Activated B cell treated with CpG ODN at 0.5 μM for 24 hours (primary cell): ENCODE results near the gene MYL6. TPM values are rescaled to one million over a fixed set of nuclear protein-coding genes. Genes with fewer than 3 reads are reported as not detected.

Experiments used
- ATAC-seq: fragments of 200-7000 bp; cut with Tn5 transposase; one replicate; pipeline ENCODE4 v1.10.0; 2021; ENCODE audit warnings: low read depth, mild to moderate bottlenecking, moderate library complexity
- CTCF ChIA-PET: fragments of 350-600 bp; sonication (Branson Sonifier 250); formaldehyde crosslinking; loops from one replicate; lab custom pipeline; 2021; ENCODE audit warnings: antibody characterized with exemption; lab: Charles Lee
- POLR2A ChIA-PET: fragments of 350-600 bp; sonication (Branson Sonifier 250); formaldehyde crosslinking; loops from one replicate; lab custom pipeline; 2021; ENCODE audit warnings: antibody characterized with exemption; lab: Charles Lee
- DNase-seq: peaks from one replicate; pipeline ENCODE4 v3.0.0; 2022
- H3K27ac Mint-ChIP-seq: one replicate; pipeline ENCODE4 v1.8.0; 2020; ENCODE audit warnings: mixed read lengths
- H3K27me3 Mint-ChIP-seq: one replicate; pipeline ENCODE4 v1.8.0; 2021; ENCODE audit warnings: mixed read lengths
- H3K36me3 Mint-ChIP-seq: one replicate; pipeline ENCODE4 v1.8.0; 2021; ENCODE audit warnings: low read depth, mixed read lengths
- H3K4me1 Mint-ChIP-seq: one replicate; pipeline ENCODE4 v1.8.0; 2021; ENCODE audit warnings: mixed read lengths
- H3K4me3 Mint-ChIP-seq: one replicate; pipeline ENCODE4 v1.8.0; 2020; ENCODE audit warnings: mild to moderate bottlenecking, mixed read lengths
- H3K9me3 Mint-ChIP-seq: one replicate; pipeline ENCODE4 v1.8.0; 2020; ENCODE audit warnings: mixed read lengths
- intact Hi-C: fragments of 100-400 bp; cut with micrococcal nuclease; formaldehyde crosslinking; loops from one replicate; pipeline ENCODE4 v1.15.1; 2024
- total RNA-seq: library from RNA; stranded (reverse); gene quantifications from 2 replicates; pipeline ENCODE4 v1.2.3, GENCODE V29; 2022
- TF ChIP-seq, protein P1 (sequence below): fragments of 200-600 bp; IDR thresholded peaks from one replicate; pipeline ENCODE4 v1.8.0; 2022; ENCODE audit warnings: antibody characterized with exemption, mild to moderate bottlenecking

Gene MYL6
- total RNA-seq, 1 donor from 2014 or later: 921 TPM

GRCh38 chr12:56206452-56207166 lies 48.5 kb downstream of the MYL6 start:
- H3K27ac Mint-ChIP-seq: peak overlapping the region; percentile 80
- intact Hi-C loops: loop anchor here (1.0 kb wide), 3 partner anchors 18 to 258 kb away; partner anchors contain the start of genes ANKRD52 and NABP2

DNA sequence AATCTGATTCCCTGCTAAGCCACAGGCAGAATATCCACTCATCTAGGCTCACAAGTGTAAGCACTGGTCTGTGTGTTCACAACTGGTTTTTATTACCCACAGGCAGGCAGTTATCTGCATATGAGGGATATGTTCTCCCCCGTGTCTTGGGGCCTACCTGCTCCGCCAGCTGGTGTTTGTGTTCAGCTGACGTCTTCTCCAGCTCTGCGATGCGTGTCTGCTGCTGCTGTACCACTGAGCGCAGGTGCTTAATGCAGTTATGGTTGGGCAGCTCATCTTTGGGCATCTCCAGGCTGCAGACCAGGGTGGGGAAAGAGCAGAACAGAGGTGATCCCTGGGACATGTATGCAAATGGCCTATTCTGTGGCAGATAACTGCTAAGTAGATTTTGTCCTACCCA lies 49.8 kb downstream of the MYL6 start:
- no peak for DNase-seq
- TF ChIP-seq, protein P1, sequence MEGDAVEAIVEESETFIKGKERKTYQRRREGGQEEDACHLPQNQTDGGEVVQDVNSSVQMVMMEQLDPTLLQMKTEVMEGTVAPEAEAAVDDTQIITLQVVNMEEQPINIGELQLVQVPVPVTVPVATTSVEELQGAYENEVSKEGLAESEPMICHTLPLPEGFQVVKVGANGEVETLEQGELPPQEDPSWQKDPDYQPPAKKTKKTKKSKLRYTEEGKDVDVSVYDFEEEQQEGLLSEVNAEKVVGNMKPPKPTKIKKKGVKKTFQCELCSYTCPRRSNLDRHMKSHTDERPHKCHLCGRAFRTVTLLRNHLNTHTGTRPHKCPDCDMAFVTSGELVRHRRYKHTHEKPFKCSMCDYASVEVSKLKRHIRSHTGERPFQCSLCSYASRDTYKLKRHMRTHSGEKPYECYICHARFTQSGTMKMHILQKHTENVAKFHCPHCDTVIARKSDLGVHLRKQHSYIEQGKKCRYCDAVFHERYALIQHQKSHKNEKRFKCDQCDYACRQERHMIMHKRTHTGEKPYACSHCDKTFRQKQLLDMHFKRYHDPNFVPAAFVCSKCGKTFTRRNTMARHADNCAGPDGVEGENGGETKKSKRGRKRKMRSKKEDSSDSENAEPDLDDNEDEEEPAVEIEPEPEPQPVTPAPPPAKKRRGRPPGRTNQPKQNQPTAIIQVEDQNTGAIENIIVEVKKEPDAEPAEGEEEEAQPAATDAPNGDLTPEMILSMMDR: no peak
- peaks cover 79% of the 10 kb centered on the region for H3K36me3 Mint-ChIP-seq
- ChIA-PET CTCF (interaction anchor here (1.1 to 4.8 kb wide), 6 partner anchors 14 to 255 kb away, joined by 3 to 52 read pairs (median 8); partner anchors contain the start of genes RNF41 and SMARCC2), POLR2A (interaction anchor here (0.7 to 9.1 kb wide), 6 partner anchors 9 to 241 kb away, joined by 3 to 111 read pairs (median 4); partner anchors contain the start of genes RNF41, SMARCC2, TIMELESS and ZC3H10)
- intact Hi-C loops: no loop called here
- H3K4me1 Mint-ChIP-seq: peaks cover 34% of the 10 kb centered on the region
- ATAC-seq: peak; percentile 89
- H3K4me3 Mint-ChIP-seq: no peak overlapping the region
- H3K27me3 Mint-ChIP-seq: no peaks in the 10 kb centered on the region
- no peaks in the 10 kb centered on the region for H3K9me3 Mint-ChIP-seq
- peak overlapping the region; percentile 80 for H3K27ac Mint-ChIP-seq

More at GRCh38 chr12:56206452-56207166, 48.5 kb downstream of the MYL6 start:
- TF ChIP-seq, protein P1: no peak
- Mint-ChIP-seq H3K9me3 (no peaks in the 10 kb centered on the region), H3K36me3 (peaks cover 66% of the 10 kb centered on the region), H3K27me3 (no peaks in the 10 kb centered on the region), H3K4me3 (no peak overlapping the region), H3K4me1 (peaks cover 39% of the 10 kb centered on the region)
- ChIA-PET CTCF (interaction anchor here (0.6 to 4.8 kb wide), 10 partner anchors 12 to 468 kb away, joined by 3 to 52 read pairs (median 8); partner anchors contain the start of genes ANKRD52, RNF41, SMARCC2 and STAT2), POLR2A (interaction anchor here (0.6 to 9.1 kb wide), 7 partner anchors 15 to 277 kb away, joined by 3 to 111 read pairs (median 5); partner anchors contain the start of genes COQ10A, RNF41 and SMARCC2)
- peak; percentile 47 for ATAC-seq
- no peak for DNase-seq

Other genes starting within 250 kb of the MYL6 start
- gene PYM1, start 230.5 kb upstream of the MYL6 start, total RNA-seq: 39.6 and 41.7 TPM in 2 replicates
- 86.8 and 95.9 TPM in 2 replicates for gene DGKA, start 227.2 kb upstream of the MYL6 start, total RNA-seq
- 0.27 TPM in 1 of 2 replicates, not detected in the other for gene PMEL, start 192.3 kb upstream of the MYL6 start, total RNA-seq
- gene CDK2, start 191.5 kb upstream of the MYL6 start, total RNA-seq: 25.7 and 29.0 TPM in 2 replicates
- 82.1 and 83.8 TPM in 2 replicates for gene RAB5B, start 184.3 kb upstream of the MYL6 start, total RNA-seq
- gene SUOX, start 161.1 kb upstream of the MYL6 start, total RNA-seq: 5.4 and 5.6 TPM in 2 replicates
- 4.1 and 6.4 TPM in 2 replicates for gene IKZF4, start 137.3 kb upstream of the MYL6 start, total RNA-seq
- gene RPS26, start 116.4 kb upstream of the MYL6 start, total RNA-seq: 23.9 and 28.1 TPM in 2 replicates
- gene ERBB3, start 78.2 kb upstream of the MYL6 start, total RNA-seq: not detected in 2 replicates
- 137 and 155 TPM in 2 replicates for gene PA2G4, start 53.8 kb upstream of the MYL6 start, total RNA-seq
- gene RPL41, start 41.7 kb upstream of the MYL6 start, total RNA-seq: 5,829 and 6,631 TPM in 2 replicates
- 15.4 and 17.1 TPM in 2 replicates for gene ZC3H10, start 40.1 kb upstream of the MYL6 start, total RNA-seq
- 120 and 137 TPM in 2 replicates for gene ESYT1, start 30.1 kb upstream of the MYL6 start, total RNA-seq
- 25.2 and 36.2 TPM in 2 replicates for gene MYL6B, start 5.8 kb upstream of the MYL6 start, total RNA-seq
- 109 and 136 TPM in 2 replicates for gene SMARCC2, start 31.1 kb downstream of the MYL6 start, total RNA-seq
- 75.8 and 86.0 TPM in 2 replicates for gene RNF41, start 63.6 kb downstream of the MYL6 start, total RNA-seq
- gene NABP2, start 66.0 kb downstream of the MYL6 start, total RNA-seq: 27.7 and 31.4 TPM in 2 replicates
- gene SLC39A5, start 71.7 kb downstream of the MYL6 start, total RNA-seq: 0.37 and 1.00 TPM in 2 replicates
- gene ANKRD52, start 100.0 kb downstream of the MYL6 start, total RNA-seq: 44.1 and 44.8 TPM in 2 replicates
- 30.2 and 35.6 TPM in 2 replicates for gene COQ10A, start 108.6 kb downstream of the MYL6 start, total RNA-seq
- gene CS, start 142.0 kb downstream of the MYL6 start, total RNA-seq: 229 and 233 TPM in 2 replicates
- 72.1 and 98.8 TPM in 2 replicates for gene CNPY2, start 157.6 kb downstream of the MYL6 start, total RNA-seq
- 86.3 and 98.9 TPM in 2 replicates for gene PAN2, start 175.6 kb downstream of the MYL6 start, total RNA-seq
- gene IL23A, start 180.5 kb downstream of the MYL6 start, total RNA-seq: 5.6 and 7.2 TPM in 2 replicates
- gene STAT2, start 201.7 kb downstream of the MYL6 start, total RNA-seq: 159 and 177 TPM in 2 replicates
- gene APOF, start 204.5 kb downstream of the MYL6 start, total RNA-seq: not detected in 2 replicates